ENCODE results near the gene LDAH. TPM values are rescaled to one million over a fixed set of nuclear protein-coding genes. Genes with fewer than 3 reads are reported as not detected.

LDAH gene
- total RNA-seq, 1 experiment from 2014 or later: 27.4 TPM

DNA sequence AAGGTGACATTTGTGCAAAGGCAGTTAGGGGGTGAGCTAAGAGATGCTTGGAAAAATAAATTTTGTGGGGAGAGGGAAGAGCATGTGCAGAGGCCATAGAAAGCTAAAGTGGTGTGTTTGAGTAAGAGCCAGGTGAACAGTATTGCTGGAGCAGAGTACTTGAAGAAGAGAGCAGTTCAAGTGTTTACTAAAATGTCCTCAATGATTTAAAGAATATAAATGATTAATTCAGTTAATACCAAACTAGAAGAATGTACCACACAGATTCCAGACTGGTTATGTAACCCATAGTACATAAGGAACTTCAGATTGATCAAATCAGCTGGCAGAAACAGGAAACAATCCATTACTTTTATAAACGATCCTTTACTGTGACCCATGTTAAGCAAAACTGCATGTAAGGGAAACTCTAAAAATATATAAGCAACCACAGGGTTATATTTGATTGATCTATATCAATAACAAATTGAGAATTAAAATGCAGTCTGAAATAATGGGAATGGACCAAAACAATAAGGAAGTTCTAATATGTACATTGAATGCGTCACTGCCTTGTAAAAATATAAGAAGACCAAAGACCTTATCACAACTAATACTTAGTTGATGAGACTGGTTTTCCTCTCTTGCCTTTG lies 76.9 kb downstream of the LDAH start:
- CTCF ChIA-PET: no interaction called here
- Histone ChIP-seq H3K27ac (ENCODE audit: low read depth, low read length, poor library complexity, severe bottlenecking) (no peak overlapping the region), H3K4me1 (ENCODE audit: insufficient read depth, low read length, poor library complexity, severe bottlenecking) (no peaks in the 10 kb centered on the region), H3K4me3 (ENCODE audit: low read depth, low read length, poor library complexity, severe bottlenecking) (no peak overlapping the region), H3K27me3 (replicated peaks; ENCODE audit: insufficient read depth, low read depth, low read length, poor library complexity) (no peaks in the 10 kb centered on the region), H3K9me3 (ENCODE audit: low read depth, low read length, poor library complexity, severe bottlenecking) (no peaks in the 10 kb centered on the region), H3K36me3 (ENCODE audit: insufficient read depth, low read length, poor library complexity, severe bottlenecking) (no peaks in the 10 kb centered on the region)
- no TSS peak for BruUV-seq (replicated peaks)
- DNase-seq (ENCODE audit: low spot score): no peak
- TF ChIP-seq, protein P1, sequence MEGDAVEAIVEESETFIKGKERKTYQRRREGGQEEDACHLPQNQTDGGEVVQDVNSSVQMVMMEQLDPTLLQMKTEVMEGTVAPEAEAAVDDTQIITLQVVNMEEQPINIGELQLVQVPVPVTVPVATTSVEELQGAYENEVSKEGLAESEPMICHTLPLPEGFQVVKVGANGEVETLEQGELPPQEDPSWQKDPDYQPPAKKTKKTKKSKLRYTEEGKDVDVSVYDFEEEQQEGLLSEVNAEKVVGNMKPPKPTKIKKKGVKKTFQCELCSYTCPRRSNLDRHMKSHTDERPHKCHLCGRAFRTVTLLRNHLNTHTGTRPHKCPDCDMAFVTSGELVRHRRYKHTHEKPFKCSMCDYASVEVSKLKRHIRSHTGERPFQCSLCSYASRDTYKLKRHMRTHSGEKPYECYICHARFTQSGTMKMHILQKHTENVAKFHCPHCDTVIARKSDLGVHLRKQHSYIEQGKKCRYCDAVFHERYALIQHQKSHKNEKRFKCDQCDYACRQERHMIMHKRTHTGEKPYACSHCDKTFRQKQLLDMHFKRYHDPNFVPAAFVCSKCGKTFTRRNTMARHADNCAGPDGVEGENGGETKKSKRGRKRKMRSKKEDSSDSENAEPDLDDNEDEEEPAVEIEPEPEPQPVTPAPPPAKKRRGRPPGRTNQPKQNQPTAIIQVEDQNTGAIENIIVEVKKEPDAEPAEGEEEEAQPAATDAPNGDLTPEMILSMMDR (conservative IDR thresholded peaks at IDR 0.05; ENCODE audit: low read depth, low read length): no peak
- no peak for TF ChIP-seq EZH2 (IDR thresholded peaks at IDR 0.05; ENCODE audit: borderline replicate concordance, low read depth, low read length, poor library complexity, severe bottlenecking)
- POLR2A ChIA-PET (ENCODE audit: low non-redundant PET): no interaction called here
- intact Hi-C loops (cut with micrococcal nuclease; ENCODE audit: unreplicated experiment): no loop called here

DNA sequence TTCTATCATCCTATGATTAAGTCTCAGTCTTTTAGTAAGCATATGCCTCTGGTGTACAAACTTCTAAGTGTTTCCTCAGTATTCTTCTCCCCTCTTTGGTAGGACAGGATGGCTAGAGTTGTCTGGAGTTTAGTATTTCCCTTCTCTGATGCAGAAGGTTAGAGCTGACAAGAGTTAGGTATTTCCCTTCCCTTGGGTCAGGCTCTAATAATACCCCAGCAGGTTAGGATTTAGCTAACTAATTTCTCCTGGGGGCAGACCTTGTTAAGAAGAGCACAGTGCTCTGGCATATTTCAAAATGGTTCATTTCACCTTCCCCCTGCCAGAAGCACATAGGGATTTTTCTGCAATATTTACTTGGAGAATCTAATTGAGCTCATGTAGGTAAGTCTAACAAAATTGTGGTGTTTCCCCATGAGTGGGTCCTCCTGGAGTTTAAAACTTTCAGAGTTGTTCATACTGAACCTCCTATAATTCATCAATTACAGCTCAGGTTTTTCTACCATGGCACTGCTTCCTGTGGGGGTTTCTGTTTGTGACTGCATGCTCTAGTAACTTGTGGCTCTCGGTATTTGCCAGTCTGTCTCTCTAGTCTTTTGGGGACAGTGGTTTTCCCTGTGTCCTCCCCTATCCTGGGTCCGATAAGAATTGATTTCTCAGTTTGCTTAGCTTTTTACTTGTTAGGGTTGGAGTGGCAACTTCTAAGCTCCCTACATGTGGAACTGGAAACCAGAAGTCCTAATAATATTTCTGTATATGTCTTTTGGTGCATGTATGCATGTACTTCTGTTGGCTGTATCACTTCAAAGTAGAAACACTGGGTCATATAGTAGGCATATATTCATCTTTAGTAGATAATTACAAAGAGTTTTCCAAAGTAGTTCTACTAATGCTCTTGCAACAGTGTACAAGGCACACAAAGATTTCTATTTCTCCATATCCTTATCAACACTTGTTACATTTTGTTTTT lies 78.2 kb downstream of the LDAH start:
- TF ChIP-seq EZH2 (IDR thresholded peaks at IDR 0.05; ENCODE audit: borderline replicate concordance, low read depth, low read length, poor library complexity, severe bottlenecking): no peak
- TF ChIP-seq, protein P1 (conservative IDR thresholded peaks at IDR 0.05; ENCODE audit: low read depth, low read length): no peak
- POLR2A ChIA-PET (ENCODE audit: low non-redundant PET): no interaction called here
- H3K27ac ChIP-seq (ENCODE audit: low read depth, low read length, poor library complexity, severe bottlenecking): no peak overlapping the region
- H3K4me3 ChIP-seq (ENCODE audit: low read depth, low read length, poor library complexity, severe bottlenecking): no peak overlapping the region
- H3K27me3 ChIP-seq (replicated peaks; ENCODE audit: insufficient read depth, low read depth, low read length, poor library complexity): no peaks in the 10 kb centered on the region
- no peaks in the 10 kb centered on the region for H3K36me3 ChIP-seq (ENCODE audit: insufficient read depth, low read length, poor library complexity, severe bottlenecking)
- no peak for DNase-seq (ENCODE audit: low spot score)
- CTCF ChIA-PET: no interaction called here
- no TSS peak for BruUV-seq (replicated peaks)
- H3K4me1 ChIP-seq (ENCODE audit: insufficient read depth, low read length, poor library complexity, severe bottlenecking): no peaks in the 10 kb centered on the region
- H3K9me3 ChIP-seq (ENCODE audit: low read depth, low read length, poor library complexity, severe bottlenecking): no peaks in the 10 kb centered on the region
- intact Hi-C loops (cut with micrococcal nuclease; ENCODE audit: unreplicated experiment): no loop called here

DNA sequence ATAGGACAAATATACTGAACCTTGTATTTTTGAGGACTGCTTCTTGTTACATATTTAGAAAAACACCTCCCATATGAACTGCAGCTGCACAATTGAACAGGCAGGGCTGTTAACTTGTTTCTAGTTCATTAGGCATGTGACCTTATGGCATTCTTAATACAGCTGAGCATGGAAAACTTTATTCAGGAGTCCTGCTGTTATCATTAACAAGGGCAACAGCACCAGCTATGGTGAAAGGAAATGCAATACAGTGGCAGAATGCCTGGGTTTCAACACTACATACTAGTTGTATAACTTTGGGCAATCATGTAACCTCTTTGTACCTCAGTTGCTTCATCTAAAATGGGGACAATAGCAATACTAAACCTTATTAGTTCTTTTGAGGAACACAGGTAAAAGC lies 84.1 kb downstream of the LDAH start:
- no peak overlapping the region for H3K27ac ChIP-seq (ENCODE audit: low read depth, low read length, poor library complexity, severe bottlenecking)
- no peaks in the 10 kb centered on the region for H3K4me1 ChIP-seq (ENCODE audit: insufficient read depth, low read length, poor library complexity, severe bottlenecking)
- no TSS peak for BruUV-seq (replicated peaks)
- no peaks in the 10 kb centered on the region for H3K9me3 ChIP-seq (ENCODE audit: low read depth, low read length, poor library complexity, severe bottlenecking)
- intact Hi-C loops (cut with micrococcal nuclease; ENCODE audit: unreplicated experiment): no loop called here
- no peak for DNase-seq (ENCODE audit: low spot score)
- ChIA-PET POLR2A (ENCODE audit: low non-redundant PET) (no interaction called here), CTCF (no interaction called here)
- H3K27me3 ChIP-seq (replicated peaks; ENCODE audit: insufficient read depth, low read depth, low read length, poor library complexity): no peaks in the 10 kb centered on the region
- no peak overlapping the region for H3K4me3 ChIP-seq (ENCODE audit: low read depth, low read length, poor library complexity, severe bottlenecking)
- TF ChIP-seq, protein P1 (conservative IDR thresholded peaks at IDR 0.05; ENCODE audit: low read depth, low read length): no peak
- TF ChIP-seq EZH2 (IDR thresholded peaks at IDR 0.05; ENCODE audit: borderline replicate concordance, low read depth, low read length, poor library complexity, severe bottlenecking): no peak
- no peaks in the 10 kb centered on the region for H3K36me3 ChIP-seq (ENCODE audit: insufficient read depth, low read length, poor library complexity, severe bottlenecking)
